Measurements from ENCODE around the gene SMR3A.

- TF ChIP-seq MAFK (IDR thresholded peaks at IDR 0.05; ENCODE audit: partially characterized antibody) (no peak), CTCF (IDR thresholded peaks at IDR 0.05) (no peak), EP300 (IDR thresholded peaks at IDR 0.05) (no peak), CHD4 (IDR thresholded peaks at IDR 0.05; ENCODE audit: borderline replicate concordance) (no peak), PBX3 (IDR thresholded peaks at IDR 0.05) (no peak), ZC3H11A (IDR thresholded peaks at IDR 0.05) (no peak), SREBF2 (IDR thresholded peaks at IDR 0.05) (no peak), MAX (IDR thresholded peaks at IDR 0.05) (no peak), RAD21 (conservative IDR thresholded peaks at IDR 0.05 in 1 of 2, IDR thresholded peaks at IDR 0.05 in 1 of 2) (no peak), RFX5 (IDR thresholded peaks at IDR 0.05) (no peak)
Measured at GRCh38 chr4:70336043-70336442, 24.5 kb upstream of the SMR3A start.
